GM10847 (cell line): ENCODE results near the gene MTERF4.

Experiments used
- POLR2A ChIP-seq: IDR thresholded peaks from 2 replicates; pipeline ENCODE4 v1.6.1; 2011; ENCODE audit not compliant: insufficient read length; ENCODE audit errors: extremely low read depth

The MTERF4 gene

DNA sequence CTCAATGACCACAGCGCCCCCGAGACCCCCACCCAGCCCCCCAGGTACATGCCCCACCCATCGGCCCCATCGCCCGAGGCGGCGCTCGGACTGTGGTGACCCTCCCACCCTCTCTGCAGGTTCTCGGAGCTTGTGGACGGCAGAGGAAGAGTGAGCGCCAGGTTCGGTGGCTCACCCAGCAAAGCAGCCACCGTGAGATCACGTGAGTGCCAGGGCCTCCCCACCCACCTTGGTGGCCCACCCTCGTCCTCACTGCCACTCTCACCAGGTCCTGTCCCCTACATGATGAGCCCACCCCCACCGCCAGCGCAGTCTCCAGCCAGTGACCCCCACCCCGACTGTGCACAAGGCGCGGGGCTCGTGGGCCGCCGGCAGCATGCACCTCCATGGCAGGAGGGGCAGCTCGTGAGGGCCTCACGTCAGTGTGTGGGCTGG, 30.4 kb downstream of the MTERF4 start:
- TF ChIP-seq POLR2A, result no peak

DNA sequence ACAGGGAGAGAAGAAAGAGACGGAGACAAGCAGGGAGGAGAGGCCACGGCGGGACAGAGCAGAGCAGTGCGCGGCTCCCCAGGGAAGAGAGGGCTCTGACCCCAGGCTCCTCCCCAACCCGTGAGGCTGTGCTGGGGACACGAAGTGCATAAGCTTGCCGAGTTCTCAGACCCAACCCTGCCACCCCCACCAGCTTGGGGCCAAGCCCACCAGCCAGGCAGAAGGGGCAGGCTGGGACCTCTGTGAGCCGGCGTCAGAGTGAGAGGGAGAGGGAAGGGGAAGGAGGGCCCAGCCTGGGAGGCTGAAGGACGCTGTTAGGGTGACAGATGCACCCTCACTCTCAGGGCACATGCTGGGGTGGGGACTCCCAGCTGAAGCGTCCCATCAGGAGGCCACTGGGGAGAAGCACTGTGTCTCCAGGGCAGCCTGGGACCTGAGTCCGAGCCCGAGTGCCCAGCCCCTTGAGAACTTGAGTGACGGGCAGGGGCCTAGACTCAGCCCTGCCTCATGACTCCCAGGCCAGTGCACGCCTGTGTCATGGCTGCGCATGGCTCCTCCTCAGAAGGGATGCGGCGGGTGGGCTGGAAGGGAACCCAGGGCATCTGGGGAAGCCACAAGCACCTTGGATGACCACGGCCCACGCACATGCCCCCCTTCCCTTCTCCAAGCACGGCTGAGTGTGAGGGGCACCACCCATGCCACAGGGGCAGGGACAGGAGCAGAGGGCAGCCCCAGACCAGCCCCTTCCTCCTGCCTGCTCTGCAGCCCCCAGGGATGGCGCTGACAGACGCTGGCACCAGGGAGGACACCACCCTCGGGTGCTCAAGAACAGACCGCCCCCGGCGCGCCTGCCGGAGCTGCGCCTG, 31.0 kb downstream of the MTERF4 start:
- no peak for TF ChIP-seq POLR2A

DNA sequence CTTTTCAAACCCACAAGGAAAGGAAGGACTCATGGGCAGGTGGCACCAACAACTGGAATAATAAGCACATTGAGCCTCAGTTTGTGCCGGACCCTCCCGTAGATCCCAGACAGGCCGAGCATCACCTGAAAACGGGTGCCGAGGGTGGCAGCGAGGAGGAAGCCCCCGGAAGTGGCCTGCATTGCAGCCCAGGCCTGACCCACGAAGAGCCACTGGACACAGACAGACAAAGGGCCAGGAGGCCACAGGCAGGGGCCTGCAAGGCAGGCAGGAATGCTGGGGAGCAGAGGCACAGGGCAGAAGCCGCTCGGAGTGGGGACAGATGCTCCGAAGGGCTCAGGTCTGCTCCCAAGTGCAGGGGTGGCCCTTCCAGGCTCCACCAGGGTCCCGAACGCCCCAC, 31.7 kb downstream of the MTERF4 start:
- no peak for TF ChIP-seq POLR2A

GRCh38 chr2:241069821-241070281, 32.2 kb downstream of the MTERF4 start:
- TF ChIP-seq POLR2A, result no peak

DNA sequence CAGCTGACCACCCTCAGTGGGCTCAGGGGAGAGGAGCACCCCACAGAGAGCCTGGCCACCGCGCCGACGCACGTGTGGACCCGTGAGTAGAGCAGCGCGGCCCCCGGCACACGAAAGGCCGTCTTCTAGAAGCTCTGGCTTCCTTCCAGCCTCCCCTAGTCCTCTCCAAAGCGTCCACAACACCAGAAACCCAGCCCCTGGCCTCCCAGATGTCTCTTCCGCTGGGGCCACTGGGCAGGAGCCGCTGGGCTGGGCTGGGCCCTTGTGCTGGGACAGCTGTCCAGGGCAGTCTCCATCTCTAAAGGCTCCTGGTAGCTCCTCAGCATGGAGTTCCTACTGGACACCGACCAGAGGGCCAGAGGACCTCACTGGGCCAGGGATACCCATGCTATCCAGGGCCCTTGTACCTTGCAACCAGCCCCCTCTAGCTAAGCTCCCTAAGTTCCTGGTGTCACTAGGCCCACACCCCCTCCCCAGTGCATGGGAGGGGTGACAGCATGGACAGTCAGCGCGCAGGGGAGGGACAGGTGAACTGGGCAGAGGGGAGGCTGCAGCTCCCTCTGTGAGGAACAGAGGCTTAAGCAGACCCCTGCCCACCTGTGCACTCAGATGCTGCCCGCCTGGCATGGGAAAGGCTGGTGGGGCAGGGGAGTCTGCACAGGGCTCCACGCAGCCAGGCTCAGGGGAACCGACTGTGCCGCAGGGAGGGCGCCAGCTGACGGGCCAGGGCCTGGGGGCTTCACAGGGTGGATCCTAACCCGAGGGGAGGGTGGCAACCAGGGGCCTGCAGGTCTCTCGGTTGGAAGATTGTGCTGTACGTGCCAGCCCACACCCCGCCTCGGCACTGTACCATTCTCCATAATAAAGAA, 32.9 kb downstream of the MTERF4 start:
- TF ChIP-seq POLR2A, result no peak

GRCh38 chr2:241068136-241068941, 33.7 kb downstream of the MTERF4 start:
- TF ChIP-seq POLR2A, result no peak

DNA sequence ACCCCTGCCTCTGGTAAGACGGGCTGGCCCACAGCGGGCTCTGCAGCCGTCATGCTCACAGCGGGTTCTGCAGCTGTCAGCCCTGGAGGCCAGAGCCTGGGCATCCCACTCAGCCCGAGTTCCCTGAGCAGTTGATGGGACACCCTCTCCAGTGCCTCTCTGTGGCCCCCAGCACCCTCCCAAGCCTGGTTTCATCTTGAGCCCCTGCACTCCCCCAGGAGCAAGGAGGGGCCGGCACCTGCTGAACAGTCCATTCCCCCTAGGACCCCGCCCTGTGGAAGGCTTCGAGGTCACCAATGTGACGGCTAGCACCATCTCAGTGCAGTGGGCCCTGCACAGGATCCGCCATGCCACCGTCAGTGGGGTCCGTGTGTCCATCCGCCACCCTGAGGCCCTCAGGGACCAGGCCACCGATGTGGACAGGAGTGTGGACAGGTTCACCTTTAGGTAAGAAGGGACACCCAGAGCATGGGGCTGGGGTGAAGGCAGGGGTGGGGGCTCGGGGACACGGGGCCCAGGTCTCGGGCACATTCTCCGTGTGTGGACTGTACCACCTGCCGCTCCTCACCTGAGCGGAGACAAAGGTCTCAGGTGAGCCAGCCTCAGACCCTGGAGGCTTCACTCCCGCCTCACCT, 34.5 kb downstream of the MTERF4 start:
- no peak for TF ChIP-seq POLR2A

GRCh38 chr2:241066893-241067341, 35.2 kb downstream of the MTERF4 start:
- no peak for TF ChIP-seq POLR2A

DNA sequence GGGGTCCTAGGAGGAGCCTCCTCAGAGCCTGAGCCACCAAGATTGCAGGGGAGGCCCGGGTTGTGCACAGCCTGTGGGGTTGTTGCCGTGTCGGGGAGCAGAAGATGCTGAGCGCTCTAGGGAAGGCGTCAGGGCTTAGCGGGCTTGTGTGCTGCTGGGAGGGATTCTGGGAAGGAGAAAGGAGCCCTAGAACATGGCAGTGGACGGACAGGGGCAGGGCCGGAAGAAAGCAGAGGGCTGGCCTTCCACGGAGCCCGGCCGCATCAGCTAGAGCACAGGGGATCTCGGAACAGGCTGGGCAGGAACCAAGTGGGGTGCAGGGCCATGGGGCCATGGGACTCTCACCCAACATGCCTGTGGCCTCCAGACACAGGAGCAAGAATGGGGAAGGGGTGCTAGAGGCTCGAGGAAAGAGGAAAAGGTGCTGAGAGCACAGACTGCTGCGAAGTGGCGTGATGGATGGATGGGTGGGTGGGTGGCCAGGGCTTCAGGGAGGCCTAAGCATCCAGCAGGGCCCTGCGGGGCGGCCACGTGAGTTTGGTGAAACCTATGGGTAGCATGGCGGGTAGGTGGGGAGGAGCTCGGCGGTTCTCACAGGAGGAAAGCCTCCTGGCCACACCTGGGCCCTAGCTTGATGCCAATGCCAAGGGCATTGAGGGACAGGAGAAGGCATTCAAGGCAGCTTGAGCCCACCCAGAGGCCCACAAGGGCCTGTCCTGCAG, 35.8 kb downstream of the MTERF4 start:
- TF ChIP-seq POLR2A, result no peak

DNA sequence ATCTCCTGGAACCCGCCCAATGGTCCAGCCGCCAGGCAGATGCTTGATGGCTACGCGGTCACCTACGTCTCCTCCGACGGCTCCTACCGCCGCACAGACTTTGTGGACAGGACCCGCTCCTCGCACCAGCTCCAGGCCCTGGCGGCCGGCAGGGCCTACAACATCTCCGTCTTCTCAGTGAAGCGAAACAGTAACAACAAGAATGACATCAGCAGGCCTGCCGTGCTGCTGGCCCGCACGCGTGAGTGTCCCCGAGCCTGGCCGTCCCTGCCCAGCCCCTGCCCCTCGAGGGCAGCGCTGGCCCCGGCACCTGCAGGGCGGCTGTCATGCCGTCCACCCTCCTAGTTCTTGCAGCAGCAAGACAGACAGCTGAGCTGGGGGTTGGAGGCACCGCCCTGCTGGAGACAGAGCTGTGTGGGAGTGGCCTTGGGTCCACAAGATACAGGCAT, 36.7 kb downstream of the MTERF4 start:
- no peak for TF ChIP-seq POLR2A

DNA sequence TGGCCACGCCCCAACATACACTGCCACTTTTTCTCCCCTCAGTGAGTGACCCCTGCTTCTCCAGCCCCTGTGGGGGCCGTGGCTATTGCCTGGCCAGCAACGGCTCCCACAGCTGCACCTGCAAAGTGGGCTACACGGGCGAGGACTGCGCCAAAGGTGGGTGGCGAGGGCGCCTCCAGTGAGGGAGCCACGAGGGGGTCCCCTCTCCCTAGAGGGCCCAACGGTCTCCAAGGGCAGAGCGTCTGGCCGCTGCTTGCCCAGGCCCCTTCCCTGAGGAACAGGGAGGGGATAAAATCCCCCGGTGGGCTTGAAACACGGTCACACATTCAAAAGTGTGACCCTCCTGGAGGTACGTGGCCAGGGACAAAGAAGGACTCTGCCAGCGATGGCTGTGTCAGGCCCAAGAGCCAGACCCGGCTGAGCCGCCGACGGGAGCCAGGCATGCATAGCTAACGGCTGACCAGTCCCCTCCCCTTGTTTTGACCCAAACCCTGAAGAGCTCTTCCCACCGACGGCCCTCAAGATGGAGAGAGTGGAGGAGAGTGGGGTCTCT, 37.2 kb downstream of the MTERF4 start:
- no peak for TF ChIP-seq POLR2A

GRCh38 chr2:241064008-241064801, 37.9 kb downstream of the MTERF4 start:
- TF ChIP-seq POLR2A, result no peak

DNA sequence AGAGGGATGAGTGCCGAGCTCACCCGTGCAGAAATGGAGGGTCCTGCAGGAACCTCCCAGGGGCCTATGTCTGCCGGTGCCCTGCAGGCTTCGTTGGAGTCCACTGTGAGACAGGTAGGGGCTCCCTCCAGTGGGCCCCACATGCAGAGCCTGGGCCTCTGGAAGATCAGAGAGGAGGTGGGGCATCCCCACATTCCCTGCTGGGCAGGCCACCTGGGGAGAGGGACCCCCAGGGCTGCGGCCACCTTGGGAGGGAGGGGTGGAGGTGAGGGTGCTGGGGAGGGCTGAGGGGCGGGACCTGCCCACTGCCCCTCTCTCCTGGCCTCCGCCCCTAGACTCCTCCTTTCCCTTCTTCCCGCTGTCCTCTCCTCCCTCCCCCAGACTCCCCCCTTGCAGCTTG, 38.5 kb downstream of the MTERF4 start:
- TF ChIP-seq POLR2A, result no peak
